Left lung (tissue), 10 donors: ENCODE results near the gene SIAH2. TPM values are rescaled to one million over a fixed set of nuclear protein-coding genes. Genes with fewer than 3 reads are reported as not detected.
"Not testable (repeated sequence)": the region's sequence is repeated elsewhere in the genome, so short reads cannot be mapped to it uniquely, and the experiment has no call there.

Source experiments
- ATAC-seq: fragments of 200-7000 bp; cut with Tn5 transposase; one replicate; pipeline ENCODE4 v1.9.1; 2020; ENCODE audit warnings: moderate library complexity
- DNase-seq, 4 donors: peaks; one replicate each; pipeline ENCODE4 v3.0.0-alpha.2; 2013 to 2020
- H3K27ac ChIP-seq, 2 donors: fragments of 200-600 bp; sonication (generic) in 1 of 2; one replicate each; pipeline versions ENCODE4 v1.5.0 to v1.8.0; 2020 to 2021
- H3K27me3 ChIP-seq, 2 donors: fragments of 200-600 bp; sonication (generic) in 1 of 2; one replicate each; pipeline versions ENCODE4 v1.5.0 to v1.8.0; 2020 to 2021
- H3K36me3 ChIP-seq, 2 donors: fragments of 200-600 bp; sonication (generic) in 1 of 2; one replicate each; pipeline versions ENCODE4 v1.5.0 to v1.8.0; 2020 to 2021
- H3K4me1 ChIP-seq, 2 donors: fragments of 200-600 bp; one replicate each; pipeline ENCODE4 v1.8.0; 2021
- H3K4me3 ChIP-seq, 2 donors: fragments of 200-600 bp; sonication (generic) in 1 of 2; one replicate each; pipeline versions ENCODE4 v1.5.0 to v1.8.0; 2020 to 2021; ENCODE audit warnings: mild to moderate bottlenecking in 1 of 2
- H3K9me3 ChIP-seq, 2 donors: fragments of 200-600 bp; sonication (generic) in 1 of 2; one replicate each; pipeline versions ENCODE4 v1.5.0 to v1.8.0; 2020 to 2021
- CTCF ChIP-seq, 2 donors: fragments of 200-600 bp; sonication (generic) in 1 of 2; IDR thresholded peaks; one replicate each; pipeline versions ENCODE4 v1.5.0 to v1.8.0; 2021; ENCODE audit warnings: antibody characterized with exemption in 2 of 2
- intact Hi-C, 2 donors: fragments of 100-400 bp; cut with DNase I; formaldehyde crosslinking; loops; one replicate each; pipeline versions ENCODE4 v1.11.2 to v1.14.2; 2022
- polyA plus RNA-seq, 6 donors: library from polyadenylated mRNA; unstranded; fragments of 120-200 nt; gene quantifications; one replicate each; pipeline ENCODE4 v1.2.1, GENCODE V29; 2013; ENCODE audit not compliant: insufficient read length in 6 of 6
- total RNA-seq, 2 donors: library from RNA; stranded (reverse); fragmentation: NEBNext Ultra II Directional; extraction: Animal tissue kit (Norgen Biotek cat#: 25700); gene quantifications; one replicate each; pipeline ENCODE4 v1.2.1, GENCODE V29; 2021
- donor health status: DM: no; HTN: yes; CAD: no.
- donor health status: DM: no; HTN: no; CAD: no.

The SIAH2 gene
- total and polyA plus RNA-seq, 8 donors, result 19.1 to 22.9 (median 21.6) TPM

DNA sequence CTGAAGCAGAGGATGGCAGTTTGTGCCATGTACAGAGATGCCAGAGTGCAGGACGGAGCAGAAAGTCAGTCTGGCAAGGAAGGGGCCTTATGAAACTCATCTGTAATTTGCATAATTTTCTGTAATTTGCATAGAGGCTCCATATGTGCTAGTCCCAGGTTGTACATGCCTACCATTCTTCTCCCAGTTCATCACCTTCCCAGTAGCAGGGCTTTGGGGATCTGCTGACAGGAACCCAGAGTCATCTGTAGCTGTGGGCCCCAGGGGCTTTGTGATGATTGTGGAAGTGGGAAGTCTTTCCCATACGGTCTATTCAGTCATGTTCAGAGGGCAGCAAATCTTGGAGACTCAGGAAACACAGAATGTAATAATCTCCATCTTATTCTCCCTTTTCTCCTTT lies 42.4 kb upstream of the SIAH2 start:
- H3K9me3 ChIP-seq, result no peaks in the 10 kb centered on the region
- no peak overlapping the region for H3K27ac ChIP-seq
- no peaks in the 10 kb centered on the region for H3K4me1 ChIP-seq
- H3K4me3 ChIP-seq, result no peak overlapping the region
- intact Hi-C loops, result no loop called here
- no peaks in the 10 kb centered on the region for H3K27me3 ChIP-seq
- H3K36me3 ChIP-seq, result no peaks in the 10 kb centered on the region
- ATAC-seq, result no peak
- TF ChIP-seq CTCF (IDR thresholded peaks at IDR 0.05), result no peak
- DNase-seq, result no peak

DNA sequence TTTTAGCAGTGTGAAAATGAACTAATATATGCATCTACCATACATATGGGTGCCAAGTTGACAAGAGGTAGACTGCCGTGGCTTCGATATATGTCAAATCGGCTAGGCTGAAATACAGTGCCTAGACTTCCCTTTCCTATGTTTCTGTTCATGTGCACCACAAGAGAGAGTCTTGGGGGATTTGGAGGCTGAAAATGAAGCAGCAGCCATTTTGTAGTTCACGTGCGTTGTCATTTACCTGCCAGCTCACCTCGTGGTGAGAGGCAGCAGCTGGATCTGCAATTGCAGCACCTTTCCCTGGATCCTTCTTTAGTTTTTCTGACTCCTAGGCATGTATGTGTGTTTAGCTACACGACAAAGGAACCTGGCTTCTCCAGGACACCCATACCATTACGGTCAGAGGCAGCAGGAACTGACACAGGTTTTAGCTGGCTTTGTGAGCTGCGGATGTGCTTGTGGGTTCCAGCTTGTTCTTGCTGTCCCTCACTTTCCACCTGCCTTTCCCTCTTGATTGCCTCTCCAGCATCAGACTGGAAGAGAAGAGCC lies 40.5 kb upstream of the SIAH2 start:
- intact Hi-C loops, result no loop called here
- TF ChIP-seq CTCF (IDR thresholded peaks at IDR 0.05), result no peak
- DNase-seq (no peak), ATAC-seq (no peak)
- no peak overlapping the region for H3K27ac ChIP-seq
- H3K27me3 ChIP-seq, result no peaks in the 10 kb centered on the region
- H3K4me3 ChIP-seq, result no peak overlapping the region
- no peaks in the 10 kb centered on the region for H3K36me3 ChIP-seq
- no peaks in the 10 kb centered on the region for H3K4me1 ChIP-seq
- H3K9me3 ChIP-seq, result no peaks in the 10 kb centered on the region

GRCh38 chr3:150800722-150801121 lies 37.8 kb upstream of the SIAH2 start:
- H3K27me3 ChIP-seq, result no peaks in the 10 kb centered on the region
- intact Hi-C loops, result no loop called here
- TF ChIP-seq CTCF (IDR thresholded peaks at IDR 0.05), result no peak
- H3K9me3 ChIP-seq, result no peaks in the 10 kb centered on the region
- H3K4me1 ChIP-seq, result no peaks in the 10 kb centered on the region
- H3K4me3 ChIP-seq, result no peak overlapping the region
- no peak for DNase-seq
- no peaks in the 10 kb centered on the region for H3K36me3 ChIP-seq
- no peak overlapping the region for H3K27ac ChIP-seq
- no peak for ATAC-seq

- Histone ChIP-seq H3K9me3 (no peaks in the 10 kb centered on the region), H3K4me3 (no peak overlapping the region), H3K27me3 (no peaks in the 10 kb centered on the region), H3K27ac (peak overlapping the region in 1 of 2 donors; percentile 4), H3K36me3 (no peaks in the 10 kb centered on the region), H3K4me1 (no peaks in the 10 kb centered on the region)
- no peak for TF ChIP-seq CTCF (IDR thresholded peaks at IDR 0.05)
- DNase-seq (no peak), ATAC-seq (peak; percentile 88)
- intact Hi-C loops, result no loop called here
Measured at GRCh38 chr3:150798122-150798618, 35.2 kb upstream of the SIAH2 start.

- Histone ChIP-seq H3K4me3 (no peak overlapping the region), H3K4me1 (no peaks in the 10 kb centered on the region), H3K27me3 (no peaks in the 10 kb centered on the region), H3K36me3 (no peaks in the 10 kb centered on the region), H3K27ac (no peak overlapping the region), H3K9me3 (no peaks in the 10 kb centered on the region)
- no peak for DNase-seq
- no peak for ATAC-seq
- intact Hi-C loops, result no loop called here
- no peak for TF ChIP-seq CTCF (IDR thresholded peaks at IDR 0.05)
Measured at GRCh38 chr3:150797155-150797554, 34.2 kb upstream of the SIAH2 start.

- H3K4me3 ChIP-seq, ATAC-seq, H3K27me3 ChIP-seq, H3K4me1 ChIP-seq, H3K9me3 ChIP-seq, DNase-seq, intact Hi-C loops, H3K36me3 ChIP-seq, H3K27ac ChIP-seq: not testable (repeated sequence)
Measured at GRCh38 chr3:150796527-150796926, 33.6 kb upstream of the SIAH2 start.
